Cortex of kidney (tissue), 1 donor: ENCODE data around the gene GNAQ.
"Not testable (repeated sequence)": the region's sequence is repeated elsewhere in the genome, so short reads cannot be mapped to it uniquely, and the experiment has no call there.

Source experiments
- DNase-seq: peaks from one replicate; lab custom pipeline; 2025; lab: John Stamatoyannopoulos, UW

Gene GNAQ

GRCh38 chr9:77903666-77904285 is 127.8 kb downstream of the GNAQ start:
- DNase-seq, result no peak

DNA sequence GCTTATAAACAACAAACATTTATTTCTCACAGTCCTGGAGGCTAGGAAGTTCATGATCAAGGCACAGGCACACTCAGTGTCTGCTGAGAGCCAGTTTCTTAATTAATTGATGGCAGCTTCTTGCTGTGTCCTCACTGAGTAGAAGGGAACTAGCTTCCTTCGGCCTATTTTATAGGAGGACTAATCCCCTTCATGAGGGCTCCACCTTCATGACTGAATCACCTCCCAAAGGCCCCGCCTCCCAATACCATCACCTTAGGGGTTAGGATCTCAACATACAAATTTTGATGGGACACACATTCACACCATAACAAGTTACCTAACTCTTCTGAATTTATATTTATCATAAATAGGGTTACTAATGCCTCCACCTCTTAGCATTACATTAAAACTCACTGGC is 129.8 kb downstream of the GNAQ start:
- DNase-seq, result no peak

GRCh38 chr9:77901018-77901417 is 130.6 kb downstream of the GNAQ start:
- DNase-seq, result no peak

DNA sequence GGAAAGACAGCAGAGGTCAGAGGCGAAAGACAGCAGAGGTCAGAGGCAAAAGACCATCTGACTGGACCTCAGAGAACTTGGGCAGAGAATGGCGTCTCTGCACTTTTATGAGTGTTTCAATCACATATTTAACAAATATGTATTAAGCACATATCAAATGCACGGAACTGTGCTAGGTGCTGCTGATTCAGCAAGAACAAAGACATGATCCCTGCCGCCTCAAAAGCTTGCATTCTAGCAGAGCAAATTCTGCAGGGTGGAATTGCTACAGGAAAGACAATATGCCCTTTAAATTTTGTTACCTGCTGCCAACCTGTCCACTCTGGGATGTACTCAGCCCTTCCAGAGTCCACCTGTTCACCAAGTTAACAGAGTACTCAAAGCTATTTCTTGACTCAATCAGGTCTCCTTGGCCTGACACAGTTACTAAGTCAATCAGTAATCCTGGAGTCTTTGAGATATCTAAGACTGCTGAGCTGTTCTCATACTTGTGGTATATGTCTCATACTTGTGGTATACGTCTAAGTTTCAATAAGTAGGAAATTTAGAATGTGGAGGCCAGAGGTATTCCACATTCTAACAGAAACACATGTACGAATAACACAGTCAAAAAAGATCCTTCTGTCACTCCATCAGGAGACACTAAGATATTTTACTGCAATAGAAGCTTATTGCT is 131.8 kb downstream of the GNAQ start:
- DNase-seq, result no peak

DNA sequence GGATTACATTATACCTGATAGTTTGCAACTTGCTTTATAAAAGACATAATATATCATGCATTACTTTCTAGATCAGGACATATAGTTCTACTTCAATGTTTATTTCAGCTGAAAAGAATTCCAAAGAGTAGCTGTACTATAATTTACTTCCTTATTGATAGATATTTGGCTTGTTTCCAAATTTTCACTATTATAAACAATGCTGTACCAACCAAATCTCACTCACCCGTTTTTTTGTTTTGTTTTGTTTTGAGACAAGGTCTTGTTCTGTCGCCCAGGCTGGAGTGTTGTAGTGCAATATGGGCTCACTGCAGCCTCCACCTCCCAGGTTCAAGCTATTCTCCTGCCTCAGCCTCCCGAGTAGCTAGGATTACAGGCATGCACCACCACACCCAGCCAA is 132.7 kb downstream of the GNAQ start:
- DNase-seq, result no peak

GRCh38 chr9:77896938-77897667 is 134.5 kb downstream of the GNAQ start:
- no peak for DNase-seq

DNA sequence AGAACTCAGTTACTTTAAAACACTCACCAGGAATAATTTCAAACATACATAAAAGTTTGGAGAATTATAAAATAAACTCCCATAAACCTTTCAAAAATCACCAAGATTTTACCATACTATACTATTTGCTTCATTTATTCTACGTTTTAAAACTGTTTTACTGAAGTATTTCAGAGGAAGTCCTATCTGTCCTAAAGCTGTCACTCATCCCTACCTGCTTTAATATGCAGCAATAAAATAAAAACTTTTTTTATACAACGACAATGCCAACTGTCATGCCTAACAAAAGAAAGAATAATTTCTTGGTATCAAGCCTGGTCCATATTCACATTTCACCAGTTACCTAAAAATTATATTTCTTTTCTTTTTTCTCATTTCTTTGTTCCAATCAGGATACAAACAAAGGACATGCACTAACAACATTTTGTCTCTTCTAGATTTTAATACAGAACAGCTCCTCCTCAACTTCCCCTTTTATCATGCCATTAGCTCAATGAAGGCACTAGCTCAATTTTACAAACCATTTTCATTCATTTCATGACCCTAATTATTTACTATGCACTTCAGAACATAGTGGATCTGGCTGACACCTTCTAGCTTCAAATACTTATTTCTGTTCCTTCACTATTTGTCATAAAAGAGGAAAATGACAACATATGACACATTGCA is 135.2 kb downstream of the GNAQ start:
- DNase-seq, result no peak

DNA sequence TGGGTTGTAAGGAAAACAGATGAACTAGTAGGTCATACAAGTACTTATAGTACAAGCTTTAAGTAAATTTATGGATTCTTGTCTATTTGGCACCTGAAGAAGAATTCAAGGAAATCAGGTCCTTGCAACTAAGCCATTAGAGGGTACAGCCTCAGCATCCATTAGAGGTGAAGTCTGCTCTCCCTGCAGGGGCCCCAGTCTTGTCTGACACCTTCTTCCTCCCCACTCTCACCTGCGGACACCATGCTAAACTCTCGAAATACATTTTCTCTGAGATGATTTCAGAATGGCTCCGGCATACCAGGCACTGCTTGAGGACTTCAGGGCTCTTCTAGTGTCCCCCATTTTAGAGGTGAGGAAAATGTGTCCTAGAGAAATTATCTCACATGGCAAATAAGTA is 137.9 kb downstream of the GNAQ start:
- no peak for DNase-seq

GRCh38 chr9:77892955-77893514 is 138.6 kb downstream of the GNAQ start:
- no peak for DNase-seq

- DNase-seq, result no peak
Measured at GRCh38 chr9:77892171-77892570, 139.4 kb downstream of the GNAQ start.

DNA sequence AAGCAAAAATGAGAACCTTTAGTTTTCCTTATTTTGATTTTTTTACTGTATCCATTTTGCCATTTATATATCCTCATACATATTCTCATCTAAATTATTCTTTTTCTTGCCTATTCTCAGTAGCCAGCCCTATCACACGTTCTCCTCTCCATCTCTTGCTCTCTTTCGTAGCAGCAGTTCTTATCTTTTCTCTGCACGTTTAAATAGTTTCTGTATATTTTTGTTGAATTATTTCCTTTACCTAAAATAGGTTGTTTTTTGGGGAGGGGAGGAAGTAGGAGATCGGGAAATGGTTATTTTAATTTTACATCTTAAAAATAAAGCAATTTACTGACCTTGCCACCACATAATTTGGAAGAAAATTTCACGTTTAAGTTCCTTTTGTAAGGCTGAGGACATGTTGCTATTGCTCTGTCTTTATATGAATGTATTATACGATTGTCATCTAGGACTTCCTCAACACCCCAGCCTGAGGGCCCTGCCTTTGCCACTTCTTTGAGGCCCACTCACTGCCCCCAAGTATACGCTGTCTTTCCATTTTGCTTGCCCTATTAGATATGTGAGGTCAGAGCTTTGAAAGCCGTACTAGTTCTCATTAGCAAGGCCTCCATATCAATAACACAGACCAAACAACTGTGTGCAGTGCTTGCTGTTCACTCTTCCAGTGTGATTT is 140.3 kb downstream of the GNAQ start:
- no peak for DNase-seq

DNA sequence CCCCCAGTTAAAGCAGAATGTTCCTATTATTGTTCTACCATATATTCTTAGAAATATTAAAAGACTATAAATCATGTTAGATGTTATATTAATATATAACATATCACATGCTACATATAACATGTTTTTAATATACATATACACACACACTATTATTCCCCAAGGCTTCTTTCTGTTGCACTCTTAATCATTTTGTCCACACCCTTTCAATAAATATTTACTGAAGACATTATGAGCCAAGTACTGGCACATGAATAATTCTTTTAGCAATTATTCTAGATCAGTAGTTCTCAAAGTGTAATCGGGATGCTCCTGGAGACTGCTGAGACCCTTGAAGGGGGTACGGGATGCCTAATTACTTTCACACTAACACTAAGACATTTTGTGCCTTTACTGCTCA is 143.9 kb downstream of the GNAQ start:
- no peak for DNase-seq

DNA sequence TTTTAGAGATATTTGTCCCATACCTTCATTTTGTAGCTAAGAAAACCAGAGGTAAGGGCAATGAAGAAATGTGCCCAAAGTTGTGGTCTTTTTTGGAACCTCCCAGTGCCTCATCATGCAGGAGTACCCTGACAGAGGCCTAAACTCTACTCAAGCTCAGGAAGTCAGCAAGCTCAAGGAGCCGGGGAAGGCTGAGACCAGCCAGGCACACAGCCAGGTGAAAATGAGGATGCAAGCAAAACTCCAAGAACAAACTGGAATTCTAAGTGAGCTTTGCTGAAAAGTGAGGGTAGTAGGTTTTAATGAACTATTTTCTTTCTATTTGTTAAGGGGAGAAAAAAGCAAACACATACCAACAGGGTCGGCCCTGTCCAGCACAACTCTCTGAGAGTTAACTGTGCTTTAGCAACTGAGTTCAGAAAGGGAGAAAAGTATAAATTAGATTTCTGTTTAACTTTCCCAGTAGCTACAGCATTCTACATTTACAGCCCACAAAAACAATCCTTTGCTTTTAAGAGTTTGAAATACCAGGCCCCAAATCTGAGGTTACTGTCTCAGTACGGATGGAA is 146.4 kb downstream of the GNAQ start:
- DNase-seq, result no peak

GRCh38 chr9:77883846-77884771 is 147.5 kb downstream of the GNAQ start:
- no peak for DNase-seq

- DNase-seq, result no peak
Measured at GRCh38 chr9:77883133-77883532, 148.5 kb downstream of the GNAQ start.

DNA sequence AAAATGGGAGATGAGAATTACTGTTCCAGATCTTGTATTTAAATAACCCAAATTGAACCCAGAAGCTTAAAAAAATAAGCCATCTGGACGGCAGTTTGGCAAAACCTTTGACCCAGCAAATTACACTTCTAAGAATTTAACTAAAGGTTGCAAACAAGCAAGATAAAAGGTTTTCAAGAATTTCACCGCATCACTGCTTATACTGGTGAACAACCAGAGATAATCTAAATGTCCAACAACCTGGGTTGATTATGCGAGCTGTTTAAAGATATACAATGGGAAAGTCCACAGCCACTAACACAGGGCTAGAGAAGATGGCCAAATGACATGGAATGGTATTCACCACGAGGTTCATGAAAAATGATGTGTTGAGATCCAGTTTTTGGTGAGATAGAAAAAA is 149.3 kb downstream of the GNAQ start:
- no peak for DNase-seq

GRCh38 chr9:77881634-77882033 is 150.0 kb downstream of the GNAQ start:
- not testable (repeated sequence) for DNase-seq

DNA sequence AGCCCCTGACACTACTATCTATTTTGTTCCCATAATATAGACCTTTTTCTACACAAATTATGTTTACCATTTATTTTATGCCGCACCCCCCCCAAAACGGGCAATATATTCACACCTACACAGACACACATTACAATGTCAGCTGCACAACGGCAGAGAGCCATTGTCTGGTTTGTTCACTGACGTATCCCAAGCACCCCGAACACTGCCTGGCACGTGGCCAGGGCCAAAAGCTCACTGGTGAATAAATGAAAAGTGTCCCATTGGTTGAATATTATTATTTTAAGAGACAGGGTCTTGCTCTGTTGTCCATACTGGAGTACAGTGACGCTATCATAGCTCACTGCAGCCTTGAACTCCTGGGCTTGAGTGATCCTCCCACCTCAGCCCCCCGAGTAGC is 150.5 kb downstream of the GNAQ start:
- no peak for DNase-seq

- no peak for DNase-seq
Measured at GRCh38 chr9:77879437-77879943, 152.1 kb downstream of the GNAQ start.

DNA sequence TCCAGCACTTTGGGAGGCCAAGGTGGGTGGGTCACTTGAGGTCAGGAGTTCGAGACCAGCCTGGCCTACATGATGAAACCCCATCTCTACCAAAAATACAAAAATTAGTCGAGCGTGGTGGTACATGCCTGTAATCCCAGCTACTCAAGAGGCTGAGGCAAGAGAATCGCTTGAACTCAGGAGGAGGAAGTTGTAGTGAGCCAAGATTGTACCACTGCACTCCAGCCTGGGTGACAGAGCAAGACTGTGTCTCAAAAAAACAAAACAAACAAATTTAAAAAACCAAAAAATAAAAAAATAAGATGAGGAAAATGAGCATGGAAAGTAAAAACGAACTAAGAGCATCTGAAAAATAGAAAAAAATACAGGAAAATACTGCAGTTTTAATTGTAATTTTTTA is 152.8 kb downstream of the GNAQ start:
- not testable (repeated sequence) for DNase-seq
